GM19193 (cell line): ENCODE results near the gene DIDO1.

Source experiments
- POLR2A ChIP-seq: IDR thresholded peaks from 4 replicates; pipeline ENCODE4 v1.6.1; 2011; ENCODE audit not compliant: insufficient read depth, insufficient read length; ENCODE audit errors: extremely low read depth

Gene DIDO1

GRCh38 chr20:62890444-62890843 is 35.9 kb downstream of the DIDO1 start:
- no peak for TF ChIP-seq POLR2A

GRCh38 chr20:62889871-62890270 is 36.4 kb downstream of the DIDO1 start:
- no peak for TF ChIP-seq POLR2A

DNA sequence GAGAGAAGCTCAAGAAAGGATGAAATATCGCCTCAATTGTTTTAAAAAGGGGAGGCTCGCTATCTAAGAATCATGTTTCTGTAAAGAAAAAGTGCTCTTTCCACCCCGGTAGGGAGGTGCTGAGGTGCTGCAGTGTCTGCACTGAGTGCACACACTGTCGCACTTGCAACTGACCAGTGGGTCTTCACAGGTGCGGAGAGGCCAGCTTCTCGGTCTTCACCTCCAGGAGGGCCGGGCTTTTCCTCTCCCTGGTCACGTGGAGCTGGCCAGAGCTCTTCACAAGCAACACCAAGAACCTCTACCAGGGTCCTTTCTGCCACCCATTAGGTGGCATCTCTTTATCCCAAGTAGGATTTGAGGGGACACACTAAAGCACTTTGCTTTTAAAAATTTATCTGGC is 36.9 kb downstream of the DIDO1 start:
- TF ChIP-seq POLR2A: no peak

GRCh38 chr20:62888910-62889309 is 37.4 kb downstream of the DIDO1 start:
- no peak for TF ChIP-seq POLR2A

DNA sequence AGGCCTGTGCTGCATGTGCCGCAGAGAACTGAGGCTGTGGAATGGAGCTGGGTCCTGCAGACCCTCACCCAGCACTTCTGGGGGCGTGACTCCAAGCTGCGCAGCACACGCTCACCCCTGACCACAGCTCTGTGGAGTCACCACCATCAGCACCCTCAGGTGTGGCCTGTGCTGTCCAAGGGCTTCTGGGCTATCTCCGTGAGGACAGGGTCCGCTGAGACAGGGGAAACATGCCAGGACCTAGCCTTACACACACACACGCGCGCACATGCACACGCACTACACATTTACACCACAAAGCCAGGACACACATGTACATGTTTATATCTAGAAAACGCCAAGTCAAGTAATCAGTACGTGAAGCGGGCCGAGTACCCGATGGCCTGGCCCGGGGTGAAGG is 37.9 kb downstream of the DIDO1 start:
- TF ChIP-seq POLR2A: no peak

DNA sequence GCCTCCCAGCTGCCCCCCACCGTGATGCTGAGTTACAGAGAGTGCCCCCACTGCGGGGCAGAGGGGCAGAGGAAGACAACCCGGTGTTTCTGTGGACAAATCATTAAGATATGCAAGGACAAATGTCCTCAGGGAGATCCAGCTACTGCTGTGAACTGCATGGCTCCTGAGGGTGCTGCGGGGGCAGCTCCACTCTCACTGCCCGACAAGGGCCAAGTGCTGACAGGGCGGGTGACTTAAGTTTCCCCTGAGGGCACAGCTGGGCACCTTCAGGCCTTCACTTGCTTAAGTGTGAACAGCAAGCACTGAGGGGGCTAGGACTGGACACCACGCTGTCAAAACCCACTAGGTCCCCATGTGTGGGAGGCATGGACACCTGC is 38.5 kb downstream of the DIDO1 start:
- TF ChIP-seq POLR2A: no peak

GRCh38 chr20:62887152-62887859 is 39.0 kb downstream of the DIDO1 start:
- TF ChIP-seq POLR2A: no peak

DNA sequence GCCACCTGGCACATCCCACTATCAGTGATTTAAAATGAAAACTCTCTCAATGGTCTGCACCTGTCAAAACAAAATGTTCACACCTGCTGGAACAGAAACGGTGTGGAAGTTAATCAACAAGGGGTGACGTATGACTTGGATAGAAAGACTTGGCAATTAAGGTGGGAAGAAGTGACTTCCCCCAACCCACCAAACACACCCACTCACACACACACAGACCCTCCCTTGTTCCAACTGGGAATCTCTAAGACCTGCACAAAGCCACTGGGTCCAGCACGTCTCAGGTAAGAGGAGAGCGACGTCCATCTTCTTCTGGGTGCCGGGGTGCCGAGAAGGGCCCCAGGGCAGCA is 39.6 kb downstream of the DIDO1 start:
- no peak for TF ChIP-seq POLR2A

DNA sequence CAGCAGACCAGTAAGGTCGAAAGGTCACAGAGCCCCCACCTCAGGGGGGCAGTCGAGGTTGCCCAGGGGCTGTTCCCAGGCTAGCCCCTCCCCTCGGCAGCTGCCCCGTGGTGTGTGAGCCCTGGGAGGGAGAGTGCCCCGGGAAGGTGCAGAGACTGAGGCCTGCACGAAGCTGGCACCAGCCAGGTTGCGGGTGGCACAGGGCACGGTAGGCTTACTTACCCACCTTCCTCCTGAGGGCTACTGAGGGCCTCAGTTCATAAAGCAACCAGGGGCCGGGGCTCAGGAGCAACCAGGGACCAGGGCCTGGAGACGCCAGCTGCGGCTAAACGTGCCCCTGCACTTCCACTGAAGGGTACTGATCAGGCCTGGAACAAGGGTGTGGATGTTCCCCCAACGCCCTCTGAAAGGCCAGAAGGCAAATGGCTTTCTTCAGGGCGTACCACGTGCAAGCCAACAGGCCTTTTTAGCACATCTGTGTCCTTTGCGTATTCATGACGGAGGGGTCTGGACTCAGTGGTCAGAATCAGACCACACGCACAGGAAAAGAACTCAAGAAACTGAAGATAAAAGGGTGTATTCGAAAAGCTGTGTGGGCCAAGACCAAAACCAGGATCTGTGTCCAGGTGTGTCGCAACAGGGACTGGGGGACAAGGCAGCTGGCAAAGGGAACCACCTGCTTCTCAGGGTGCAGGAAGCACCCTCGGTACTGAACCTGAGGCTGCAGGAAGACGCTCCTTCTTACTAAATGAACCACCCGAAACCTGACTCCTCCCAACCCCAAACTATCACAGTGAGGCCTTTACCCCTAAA is 40.2 kb downstream of the DIDO1 start:
- TF ChIP-seq POLR2A: no peak

GRCh38 chr20:62885046-62885895 is 41.0 kb downstream of the DIDO1 start:
- no peak for TF ChIP-seq POLR2A

GRCh38 chr20:62884556-62884955 is 41.7 kb downstream of the DIDO1 start:
- TF ChIP-seq POLR2A: no peak

DNA sequence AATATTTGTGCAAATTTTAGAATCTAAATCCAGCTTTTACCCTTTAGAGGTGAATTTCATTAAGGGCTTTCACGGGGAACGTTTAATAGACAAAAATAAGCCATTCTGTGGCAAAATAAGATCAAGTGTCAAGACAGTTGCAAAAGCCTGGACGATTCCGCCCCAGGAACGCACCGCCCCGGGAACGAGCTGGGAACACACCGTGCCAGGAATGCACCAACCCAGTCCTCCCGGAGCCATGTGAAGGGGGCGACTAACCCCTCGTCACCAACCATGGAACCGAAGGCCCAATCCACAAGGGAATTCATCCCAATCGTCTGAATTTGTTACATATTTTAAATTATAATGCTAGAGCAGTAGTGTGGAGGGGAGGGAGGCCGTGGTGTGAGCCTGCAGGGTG is 43.9 kb downstream of the DIDO1 start:
- no peak for TF ChIP-seq POLR2A

- TF ChIP-seq POLR2A: no peak
Observed at GRCh38 chr20:62881662-62882395, 44.5 kb downstream of the DIDO1 start.

DNA sequence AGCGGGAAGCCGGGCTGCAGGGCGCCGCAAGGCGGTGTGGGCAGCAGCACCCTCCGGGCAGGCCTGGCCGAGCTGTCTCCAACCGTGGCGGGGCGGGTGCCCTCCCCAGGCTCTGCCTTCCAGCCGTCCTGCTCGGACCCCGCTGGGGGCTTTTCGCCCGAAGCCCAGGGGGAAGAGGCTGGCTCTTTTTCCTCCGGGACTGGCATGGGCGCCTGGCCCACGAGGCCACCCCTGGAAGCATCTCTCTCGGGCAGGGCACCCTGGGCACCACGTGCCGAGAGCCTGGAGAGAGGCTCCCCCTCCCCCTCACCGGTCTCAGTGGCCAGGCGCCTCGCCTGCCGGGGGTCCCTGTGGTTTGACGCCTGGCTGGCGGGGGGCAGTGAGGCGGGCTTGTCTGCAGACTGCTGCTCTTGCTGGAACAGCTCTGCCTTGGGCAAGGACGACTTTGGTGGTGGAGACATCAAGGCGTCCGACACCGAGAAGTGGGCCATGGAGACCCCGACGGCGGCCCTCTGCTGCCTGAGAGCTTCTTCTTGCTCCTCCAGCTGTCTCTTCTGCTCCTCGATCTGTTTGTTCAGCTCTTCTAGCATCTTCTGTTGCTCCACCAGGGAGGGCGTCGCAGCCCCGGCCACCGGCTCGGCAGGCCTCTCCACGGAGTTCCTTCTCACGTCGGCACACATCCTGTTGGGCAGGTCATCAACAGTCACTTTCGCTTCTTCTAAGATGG is 45.2 kb downstream of the DIDO1 start:
- TF ChIP-seq POLR2A: no peak

- TF ChIP-seq POLR2A: no peak
Observed at GRCh38 chr20:62880147-62880934, 46.0 kb downstream of the DIDO1 start.
